ENCODE results near the gene LCE1D.

The LCE1D gene

DNA sequence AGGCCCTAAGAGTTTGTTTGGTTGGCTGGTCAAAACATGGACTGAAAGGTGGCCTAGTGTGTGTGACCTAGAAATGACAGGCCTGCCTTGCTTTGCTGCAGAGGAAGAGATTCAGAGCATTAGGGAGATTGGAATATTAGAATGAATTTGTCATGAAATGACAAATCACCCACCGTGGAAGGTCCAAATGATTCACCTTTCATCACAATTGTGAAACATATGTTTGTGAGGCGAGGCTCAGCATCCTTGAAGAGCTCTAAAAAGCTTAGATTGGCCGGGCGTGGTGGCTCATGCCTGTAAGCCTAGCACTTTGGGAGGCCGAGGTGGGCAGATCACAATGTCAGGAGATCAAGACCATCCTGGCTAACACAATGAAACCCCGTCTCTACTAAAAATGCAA, 20.8 kb downstream of the LCE1D start:
- no peak for DNase-seq

DNA sequence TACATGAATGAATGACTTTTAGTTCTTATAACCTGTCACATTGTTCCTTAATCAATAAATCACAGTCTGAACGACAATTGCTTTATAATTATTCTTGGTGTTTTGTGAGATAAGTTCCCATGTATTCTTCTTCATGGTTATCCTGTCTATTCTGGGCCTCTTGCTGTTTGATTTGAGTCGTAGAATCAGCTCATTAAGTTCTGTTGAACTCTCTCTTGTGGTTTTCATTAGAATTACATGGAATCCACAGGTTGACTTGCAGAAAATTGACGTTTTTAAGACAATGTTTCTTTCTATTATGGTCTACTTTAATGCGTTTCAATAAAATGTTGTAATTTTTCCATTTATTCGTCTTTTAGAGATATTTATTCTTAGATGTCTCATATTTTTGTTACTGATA, 26.8 kb downstream of the LCE1D start:
- no peak for DNase-seq

DNA sequence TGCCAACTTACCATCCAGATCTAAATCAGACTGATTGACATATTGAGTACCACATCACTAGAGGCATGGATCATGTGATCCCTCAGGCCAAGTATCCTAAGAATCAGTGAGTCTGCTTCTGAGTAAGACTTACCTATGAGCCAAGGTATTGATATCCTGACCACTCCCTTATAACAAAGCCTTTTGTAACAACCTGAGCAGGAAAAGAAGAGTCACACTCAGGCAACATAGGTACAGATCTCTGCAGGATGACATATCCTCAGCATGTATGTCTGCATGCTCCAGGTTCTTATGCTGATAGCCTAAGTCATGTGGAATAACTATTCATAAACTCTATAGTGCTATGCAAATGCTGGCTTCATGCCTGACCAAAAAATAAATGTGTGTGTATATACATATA, 28.4 kb downstream of the LCE1D start:
- DNase-seq, result no peak

DNA sequence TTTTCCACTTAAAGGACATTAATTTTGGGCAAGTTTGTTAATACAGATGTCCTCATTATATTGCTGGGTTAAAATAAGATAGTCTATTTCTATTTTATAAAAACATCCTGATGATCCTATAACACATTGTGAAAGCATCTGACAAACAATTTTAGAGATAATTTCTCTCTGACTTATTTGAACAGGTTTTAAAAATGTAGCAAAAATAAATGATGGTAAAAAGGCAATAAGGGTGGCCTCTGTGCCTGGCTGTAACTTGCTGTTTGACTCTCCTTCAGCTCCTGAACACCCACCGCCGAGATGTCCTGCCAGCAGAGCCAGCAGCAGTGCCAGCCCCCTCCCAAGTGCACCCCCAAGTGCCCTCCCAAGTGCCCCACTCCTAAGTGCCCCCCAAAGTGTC, 30.7 kb downstream of the LCE1D start, which contains the start of gene LCE1A:
Gene LCE1A, plus strand, starts transcription at position 301 of the 400 bp plus-strand sequence. Its CDS starts 0 bp downstream, at position 301.
- no peak for DNase-seq

DNA sequence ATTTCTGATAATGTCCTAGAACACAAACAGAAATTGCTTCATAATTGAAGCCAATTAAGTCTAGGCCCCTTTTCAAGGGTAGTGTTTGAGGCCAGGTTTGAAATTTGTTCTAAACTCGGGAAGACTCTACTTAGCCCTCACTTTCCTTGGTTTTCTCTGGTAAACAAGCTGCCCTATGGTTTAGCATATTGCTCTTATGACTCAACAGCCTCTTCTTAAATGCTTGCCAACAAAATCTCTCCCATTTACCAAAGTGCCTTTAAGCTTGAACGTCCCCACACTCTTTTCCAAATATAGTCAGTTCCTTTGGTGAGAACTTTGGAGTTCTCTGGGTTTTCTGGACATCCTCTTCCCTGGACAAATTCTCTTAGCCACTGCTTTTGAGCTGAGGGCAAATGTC, 40.3 kb downstream of the LCE1D start:
- no peak for DNase-seq

DNA sequence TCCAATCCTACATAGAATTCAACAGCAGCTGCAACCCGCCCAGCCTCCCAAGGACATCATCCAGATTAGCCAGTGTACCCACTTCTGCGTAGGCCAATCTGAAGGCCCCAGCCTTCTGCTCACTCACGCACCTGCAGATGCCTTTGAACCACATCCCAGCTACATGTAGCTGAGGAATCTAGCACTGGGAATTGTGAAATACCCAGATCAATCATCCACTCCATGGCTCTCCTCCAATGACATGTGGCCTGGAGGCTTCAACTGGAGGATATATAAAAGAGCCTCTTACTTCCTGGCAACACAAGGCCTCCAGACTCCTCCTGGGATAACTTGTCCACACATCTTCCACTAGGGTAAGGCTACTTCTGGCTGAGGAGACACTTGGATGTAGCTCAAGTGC, 46.0 kb downstream of the LCE1D start, which contains the start of gene LCE6A:
Gene LCE6A, plus strand, starts transcription at position 301 of the 400 bp plus-strand sequence. CDS start 665 bp downstream, outside the sequence.
- no peak for DNase-seq

All from NCI-H1694 (cell line).